Endothelial cell of umbilical vein (primary cell): ENCODE data around the gene PTMA. TPM values are rescaled to one million over a fixed set of nuclear protein-coding genes. Genes with fewer than 3 reads are reported as not detected.
A peak's percentile ranks its signal among the peaks of the same experiment; 100 is the strongest.

Experiments used
- BruUV-seq: library from RNA; stranded (reverse); fragments of 400-500 nt; replicated peaks from 2 replicates; lab custom pipeline; 2021; lab: Mats Ljungman, UMichigan
- CTCF ChIA-PET: fragments of 300-600, 350-600 bp; sonication (Branson Sonifier 250); formaldehyde crosslinking; loops from one replicate; lab custom pipeline; 2021; ENCODE audit warnings: antibody characterized with exemption, inconsistent platforms; lab: Charles Lee
- POLR2A ChIA-PET: fragments of 300-600, 350-600 bp; sonication (Branson Sonifier 250); formaldehyde crosslinking; loops from one replicate; lab custom pipeline; 2021; ENCODE audit warnings: antibody characterized with exemption, inconsistent platforms; lab: Charles Lee
- DNase-seq: peaks from one replicate; pipeline ENCODE4 v3.0.0-alpha.2; 2011; ENCODE audit warnings: low read depth, low spot score
- FAIRE-seq: peaks from 2 replicates; lab custom pipeline; 2011; peaks lifted over from hg19 to GRCh38; lab: Jason Lieb, UNC
- H2AFZ ChIP-seq: 2 replicates; pipeline ENCODE4 v1.6.0; 2012; ENCODE audit warnings: low read depth, low read length, control low read depth, inconsistent platforms
- H3K27ac ChIP-seq: 2 replicates; pipeline ENCODE4 v1.5.1; 2011; ENCODE audit warnings: low read depth, mild to moderate bottlenecking, control low read depth, low read length, moderate library complexity; ENCODE audit not compliant: insufficient read depth
- H3K27me3 ChIP-seq, 2 experiments: 2 replicates each; pipeline versions ENCODE4 v1.6.0 to v1.6.1; 2011; ENCODE audit warnings: low read length in 2 of 2, mixed read lengths in 1 of 2; ENCODE audit not compliant: control insufficient read depth in 2 of 2, insufficient read depth in 2 of 2
- H3K36me3 ChIP-seq, 2 experiments: 2 replicates in 1 of 2; 3 replicates in 1 of 2; pipeline ENCODE4 v1.5.1; 2011; ENCODE audit warnings: low read length in 2 of 2, mild to moderate bottlenecking in 1 of 2, moderate library complexity in 1 of 2; ENCODE audit not compliant: control insufficient read depth in 2 of 2, insufficient read depth in 2 of 2; ENCODE audit errors: extremely low read depth in 1 of 2
- H3K4me1 ChIP-seq: 3 replicates; pipeline ENCODE4 v1.5.1; 2011; ENCODE audit warnings: mild to moderate bottlenecking, low read length; ENCODE audit not compliant: control insufficient read depth, insufficient read depth; ENCODE audit errors: extremely low read depth
- H3K4me2 ChIP-seq: 2 replicates; pipeline ENCODE4 v1.6.1; 2011; ENCODE audit warnings: low read length, control low read depth, mixed read lengths; ENCODE audit not compliant: insufficient read depth
- H3K4me3 ChIP-seq, 3 experiments: fragments of 200-600 bp in 1 of 3; sonication (generic), shearing (Covaris generic) in 1 of 3; replicated peaks in 1 of 3; 2 replicates each; pipeline ENCODE4 v1.5.1; 2011 to 2016; ENCODE audit warnings: control low read depth in 3 of 3, low read length in 3 of 3, mild to moderate bottlenecking in 2 of 3, inconsistent platforms in 1 of 3, low read depth in 1 of 3, moderate library complexity in 1 of 3; ENCODE audit not compliant: insufficient read depth in 1 of 3
- H3K79me2 ChIP-seq: 2 replicates; pipeline ENCODE4 v1.6.0; 2012; ENCODE audit warnings: low read length, inconsistent platforms; ENCODE audit not compliant: control insufficient read depth, insufficient read depth
- H3K9ac ChIP-seq: replicated peaks from 2 replicates; pipeline ENCODE3; 2011; ENCODE audit warnings: low read length, control low read depth; ENCODE audit not compliant: insufficient read depth; ENCODE audit errors: extremely low read depth
- H3K9me1 ChIP-seq: replicated peaks from 3 replicates; pipeline ENCODE4 v1.6.0; 2011; ENCODE audit warnings: mild to moderate bottlenecking, low read length; ENCODE audit not compliant: control insufficient read depth, insufficient read depth; ENCODE audit errors: extremely low read depth
- H3K9me3 ChIP-seq: replicated peaks from 2 replicates; pipeline ENCODE4 v1.5.1; 2012; ENCODE audit warnings: low read length, inconsistent platforms; ENCODE audit not compliant: control insufficient read depth, insufficient read depth
- H4K20me1 ChIP-seq: replicated peaks from 2 replicates; pipeline ENCODE3; 2011; ENCODE audit warnings: mild to moderate bottlenecking, low read length; ENCODE audit not compliant: control insufficient read depth, insufficient read depth; ENCODE audit errors: extremely low read depth
- EZH2 ChIP-seq: IDR thresholded peaks from 2 replicates; pipeline ENCODE4 v1.6.1; 2012; ENCODE audit warnings: borderline replicate concordance, low read depth, mild to moderate bottlenecking, moderate library complexity, low read length, inconsistent platforms; ENCODE audit not compliant: severe bottlenecking
- FOS ChIP-seq: IDR thresholded peaks from 2 replicates; pipeline ENCODE4 v1.6.1; 2011; ENCODE audit warnings: mild to moderate bottlenecking, low read length, moderate library complexity, borderline replicate concordance; ENCODE audit not compliant: insufficient read depth
- GATA2 ChIP-seq: IDR thresholded peaks from 2 replicates; pipeline ENCODE4 v1.7.0; 2011; ENCODE audit warnings: low read depth, mild to moderate bottlenecking, moderate library complexity, mixed read lengths, low read length; ENCODE audit not compliant: insufficient read length, insufficient read depth
- dilution Hi-C: fragments of 300-500 bp; cut with MboI; formaldehyde crosslinking; loops from one replicate; pipeline ENCODE4 v1.15.0; 2019; ENCODE audit warnings: low sequenced_read_pairs; ENCODE audit not compliant: extremely low pct_ligation_motif_present
- intact Hi-C: fragments of 100-400 bp; cut with micrococcal nuclease; formaldehyde crosslinking; loops from one replicate; pipeline ENCODE4 v1.10.0; 2022
- polyA plus RNA-seq, 4 experiments: library from polyadenylated mRNA; depleted of rRNA in 3 of 4; stranded (reverse) in 3 of 4; unstranded in 1 of 4; fragments of >200 nt; gene quantifications; 2 replicates each; pipeline versions ENCODE4 v1.2.1 to v1.2.3, GENCODE V29; 2011 to 2012; ENCODE audit warnings: missing spikeins in 1 of 4
- total RNA-seq: library from RNA; stranded (reverse); gene quantifications from 2 replicates; pipeline ENCODE4 v1.2.3, GENCODE V29; 2021
- TF ChIP-seq, protein P1 (sequence below), 2 donors: IDR thresholded peaks; 1 replicate in 1 of 2; 2 replicates in 1 of 2; pipeline ENCODE4 v1.5.1; 2011; ENCODE audit warnings: low read length in 2 of 2, mild to moderate bottlenecking in 2 of 2, moderate library complexity in 2 of 2, control low read depth in 1 of 2, inconsistent platforms in 1 of 2, low read depth in 1 of 2; ENCODE audit not compliant: insufficient read depth in 1 of 2; ENCODE audit errors: extremely low read depth in 1 of 2

PTMA gene
- total and polyA plus RNA-seq, 2 donors (not counting 3 experiments of a cell fraction or from before 2014, with no cell fraction given), result 404 to 1,488 TPM

DNA sequence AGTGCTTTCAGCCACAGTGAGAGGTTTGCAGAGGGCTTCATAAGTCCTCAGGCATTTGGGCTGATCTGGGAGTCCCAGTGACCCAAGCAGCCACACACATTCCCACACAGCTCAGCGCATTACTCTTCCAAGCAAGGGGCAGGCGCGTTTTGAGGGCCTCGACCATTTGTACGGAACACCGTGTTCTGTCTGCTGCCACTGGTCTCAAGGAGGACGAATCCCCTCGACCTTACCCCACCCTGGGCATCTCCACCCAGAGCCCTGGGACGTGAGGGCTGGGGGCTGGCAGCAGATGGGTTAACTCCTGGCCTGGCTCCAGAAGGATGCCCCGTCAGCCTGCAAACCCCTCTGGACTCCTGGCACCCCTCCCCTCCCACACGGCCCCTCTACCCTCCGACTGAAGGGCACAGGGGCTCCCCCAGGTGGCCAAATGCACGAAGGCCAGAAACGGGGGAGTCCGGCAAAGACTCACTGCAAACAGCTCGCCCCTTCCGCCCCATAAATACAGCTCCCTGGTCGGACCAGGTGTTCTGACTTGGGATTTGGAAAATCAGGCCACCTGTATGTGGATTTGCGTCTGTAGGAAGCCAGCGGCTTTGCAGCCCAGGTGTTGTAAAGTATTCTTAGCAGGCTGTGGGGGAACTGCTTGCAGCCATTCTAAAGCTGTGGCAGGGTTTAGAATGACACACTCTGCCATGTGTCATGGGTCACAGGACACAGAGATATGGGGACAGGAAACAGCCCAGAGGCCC is 33.6 kb upstream of the PTMA start:
- Histone ChIP-seq H3K9me3 (no peaks in the 10 kb centered on the region), H3K36me3 (no peaks in the 10 kb centered on the region), H3K27me3 (no peaks in the 10 kb centered on the region), H3K79me2 (no peaks in the 10 kb centered on the region), H3K4me1 (peaks cover 9% of the 10 kb centered on the region), H3K4me2 (no peak overlapping the region), H3K27ac (no peak overlapping the region), H2AFZ (peak overlapping the region; percentile 68), H4K20me1 (no peaks in the 10 kb centered on the region), H3K9me1 (no peaks in the 10 kb centered on the region), H3K9ac (no peak overlapping the region), H3K4me3 (no peak overlapping the region)
- CTCF ChIA-PET, result interaction anchor here (0.6 to 8.0 kb wide), 34 partner anchors 9 to 1753 kb away, joined by 3 to 583 read pairs (median 7); partner anchors contain the start of genes COPS7B, NCL, PDE6D and PTMA
- intact Hi-C loops, result loop anchor here (1.0 to 2.0 kb wide), 2 partner anchors 62 to 112 kb away; no protein-coding TSS in a partner anchor
- POLR2A ChIA-PET, result interaction anchor here (1.0 to 1.5 kb wide), 3 partner anchors 9 to 61 kb away, joined by 3 to 7 read pairs (median 4); partner anchors contain the start of gene PTMA
- TF ChIP-seq GATA2, result no peak
- no peak for TF ChIP-seq FOS
- TF ChIP-seq EZH2, result no peak
- TF ChIP-seq, protein P1, sequence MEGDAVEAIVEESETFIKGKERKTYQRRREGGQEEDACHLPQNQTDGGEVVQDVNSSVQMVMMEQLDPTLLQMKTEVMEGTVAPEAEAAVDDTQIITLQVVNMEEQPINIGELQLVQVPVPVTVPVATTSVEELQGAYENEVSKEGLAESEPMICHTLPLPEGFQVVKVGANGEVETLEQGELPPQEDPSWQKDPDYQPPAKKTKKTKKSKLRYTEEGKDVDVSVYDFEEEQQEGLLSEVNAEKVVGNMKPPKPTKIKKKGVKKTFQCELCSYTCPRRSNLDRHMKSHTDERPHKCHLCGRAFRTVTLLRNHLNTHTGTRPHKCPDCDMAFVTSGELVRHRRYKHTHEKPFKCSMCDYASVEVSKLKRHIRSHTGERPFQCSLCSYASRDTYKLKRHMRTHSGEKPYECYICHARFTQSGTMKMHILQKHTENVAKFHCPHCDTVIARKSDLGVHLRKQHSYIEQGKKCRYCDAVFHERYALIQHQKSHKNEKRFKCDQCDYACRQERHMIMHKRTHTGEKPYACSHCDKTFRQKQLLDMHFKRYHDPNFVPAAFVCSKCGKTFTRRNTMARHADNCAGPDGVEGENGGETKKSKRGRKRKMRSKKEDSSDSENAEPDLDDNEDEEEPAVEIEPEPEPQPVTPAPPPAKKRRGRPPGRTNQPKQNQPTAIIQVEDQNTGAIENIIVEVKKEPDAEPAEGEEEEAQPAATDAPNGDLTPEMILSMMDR (IDR thresholded peaks at IDR 0.05; ENCODE audit: extremely low read depth in 1 of 2, insufficient read depth in 1 of 2, low read depth in 1 of 2, low read length in 2 of 2), result peak; percentile 76 to 89
- peak; percentile 83 for FAIRE-seq
- peak; percentile 52 for DNase-seq
- no TSS peak for BruUV-seq
- dilution Hi-C loops, result no loop called here
